Lower lobe of right lung (tissue), 2 donors: ENCODE measurements around the gene TRPC4. TPM values are rescaled to one million over a fixed set of nuclear protein-coding genes. Genes with fewer than 3 reads are reported as not detected.

Experiments used
- ATAC-seq, 2 donors: fragments of 200-7000 bp; cut with Tn5 transposase; one replicate each; pipeline ENCODE4 v1.9.1; 2020 to 2022; ENCODE audit warnings: mild to moderate bottlenecking in 2 of 2, moderate library complexity in 2 of 2
- DNase-seq: peaks from one replicate; pipeline ENCODE4 v3.0.0-alpha.2; 2020
- H3K27ac ChIP-seq: fragments of 200-600 bp; one replicate; pipeline ENCODE4 v1.8.0; 2022
- H3K27me3 ChIP-seq: fragments of 200-600 bp; one replicate; pipeline ENCODE4 v1.8.0; 2022; ENCODE audit warnings: low read depth
- H3K36me3 ChIP-seq: fragments of 200-600 bp; one replicate; pipeline ENCODE4 v1.8.0; 2022; ENCODE audit warnings: mild to moderate bottlenecking
- H3K4me1 ChIP-seq: fragments of 200-600 bp; one replicate; pipeline ENCODE4 v1.8.0; 2022
- H3K4me3 ChIP-seq: fragments of 200-600 bp; one replicate; pipeline ENCODE4 v1.8.0; 2022; ENCODE audit warnings: mild to moderate bottlenecking
- H3K9me3 ChIP-seq: fragments of 200-600 bp; one replicate; pipeline ENCODE4 v1.8.0; 2022
- CTCF ChIP-seq: fragments of 200-600 bp; IDR thresholded peaks from one replicate; pipeline ENCODE4 v1.8.0; 2022; ENCODE audit warnings: antibody characterized with exemption, mild to moderate bottlenecking
- intact Hi-C: fragments of 100-400 bp; cut with DNase I; formaldehyde crosslinking; loops from one replicate; pipeline ENCODE4 v1.11.0; 2022
- total RNA-seq: library from RNA; stranded (reverse); fragmentation: NEBNext Ultra II Directional; extraction: Animal tissue kit (Norgen Biotek cat#: 25700); gene quantifications from one replicate; pipeline ENCODE4 v1.2.1, GENCODE V29; 2021
- donor health status: DM: no; HTN: yes; CAD: no; lungs with severe emphysema.

The TRPC4 gene
- total RNA-seq, 1 donor from 2014 or later: 0.71 TPM

- intact Hi-C loops: no loop called here
- Histone ChIP-seq H3K4me3 (no peak overlapping the region), H3K4me1 (no peaks in the 10 kb centered on the region), H3K27me3 (no peaks in the 10 kb centered on the region), H3K9me3 (no peaks in the 10 kb centered on the region), H3K36me3 (no peaks in the 10 kb centered on the region), H3K27ac (no peak overlapping the region)
- no peak for TF ChIP-seq CTCF
- ATAC-seq (no peak), DNase-seq (no peak)
Measured at GRCh38 chr13:37662624-37663023, 206.9 kb downstream of the TRPC4 start.

- H3K9me3 ChIP-seq: no peaks in the 10 kb centered on the region
- no peak for DNase-seq
- H3K36me3 ChIP-seq: no peaks in the 10 kb centered on the region
- no peak for TF ChIP-seq CTCF
- H3K4me3 ChIP-seq: no peak overlapping the region
- ATAC-seq: no peak
- H3K27me3 ChIP-seq: no peaks in the 10 kb centered on the region
- no peaks in the 10 kb centered on the region for H3K4me1 ChIP-seq
- intact Hi-C loops: no loop called here
- H3K27ac ChIP-seq: no peak overlapping the region
Measured at GRCh38 chr13:37657956-37658355, 211.6 kb downstream of the TRPC4 start.

- TF ChIP-seq CTCF: no peak
- DNase-seq: no peak
- Histone ChIP-seq H3K27ac (no peak overlapping the region), H3K4me1 (no peaks in the 10 kb centered on the region), H3K9me3 (no peaks in the 10 kb centered on the region), H3K4me3 (no peak overlapping the region), H3K27me3 (no peaks in the 10 kb centered on the region), H3K36me3 (no peaks in the 10 kb centered on the region)
- no peak for ATAC-seq
- intact Hi-C loops: no loop called here
Measured at GRCh38 chr13:37657134-37657533, 212.4 kb downstream of the TRPC4 start.

- TF ChIP-seq CTCF: no peak
- ATAC-seq: no peak
Measured at GRCh38 chr13:37656247-37656940, 213.2 kb downstream of the TRPC4 start.

GRCh38 chr13:37652596-37652995 is 217.0 kb downstream of the TRPC4 start:
- no peaks in the 10 kb centered on the region for H3K4me1 ChIP-seq
- intact Hi-C loops: no loop called here
- H3K4me3 ChIP-seq: no peak overlapping the region
- TF ChIP-seq CTCF: no peak
- no peaks in the 10 kb centered on the region for H3K9me3 ChIP-seq
- no peaks in the 10 kb centered on the region for H3K27me3 ChIP-seq
- H3K27ac ChIP-seq: no peak overlapping the region
- DNase-seq: no peak
- no peaks in the 10 kb centered on the region for H3K36me3 ChIP-seq
- no peak for ATAC-seq

More at GRCh38 chr13:37656247-37656940, 213.2 kb downstream of the TRPC4 start:
- Histone ChIP-seq H3K36me3 (no peaks in the 10 kb centered on the region), H3K27me3 (no peaks in the 10 kb centered on the region), H3K4me3 (no peak overlapping the region), H3K9me3 (no peaks in the 10 kb centered on the region), H3K27ac (no peak overlapping the region), H3K4me1 (no peaks in the 10 kb centered on the region)
- no peak for DNase-seq
- intact Hi-C loops: no loop called here
